HAP-1 (cell line): Measurements from ENCODE around the gene PNCK.
"Not testable (repeated sequence)": the region's sequence is repeated elsewhere in the genome, so short reads cannot be mapped to it uniquely, and the experiment has no call there.

Source experiments
- DNase-seq, 2 experiments: peaks; one replicate each; pipeline ENCODE4 v3.0.0-alpha.2; 2016 to 2020; ENCODE audit warnings: low spot score in 2 of 2
- H3K27me3 ChIP-seq: fragments of 250-450 bp; sonication (Bioruptor Pico); 2 replicates; pipeline ENCODE4 v1.5.1; 2020; ENCODE audit warnings: low read depth, mild to moderate bottlenecking, moderate library complexity
- H3K36me3 ChIP-seq: fragments of 250-450 bp; sonication (Bioruptor Pico); replicated peaks from 2 replicates; pipeline ENCODE4 v1.5.1; 2020; ENCODE audit warnings: mild to moderate bottlenecking
- H3K4me1 ChIP-seq: fragments of 250-450 bp; sonication (Bioruptor Pico); 2 replicates; pipeline ENCODE4 v1.5.1; 2020; ENCODE audit warnings: mild to moderate bottlenecking
- H3K4me3 ChIP-seq: fragments of 250-450 bp; sonication (Bioruptor Pico); 2 replicates; pipeline ENCODE4 v1.5.1; 2020; ENCODE audit warnings: mild to moderate bottlenecking, moderate library complexity
- H3K9me3 ChIP-seq: fragments of 250-450 bp; sonication (Bioruptor Pico); 2 replicates; pipeline ENCODE4 v1.5.1; 2020; ENCODE audit warnings: mild to moderate bottlenecking, moderate library complexity
- in situ Hi-C: fragments of 300-500 bp; cut with MboI; formaldehyde crosslinking; loops from 3 replicates; pipeline ENCODE4 v1.14.3; 2020; ENCODE audit warnings: low sequenced_read_pairs, inconsistent platforms, mixed read lengths

The PNCK gene

GRCh38 chrX:153673428-153674218, at the start of gene PNCK:
Gene PNCK (minus strand): TSS chrX:153673813. CDS start chrX:153673076, 737 bp downstream.
- in situ Hi-C loops, result loop anchor here (25.0 kb wide), 1 partner anchor 711 kb away; no protein-coding TSS in a partner anchor
- no peaks in the 10 kb centered on the region for H3K4me1 ChIP-seq
- peaks cover 4% of the 10 kb centered on the region for H3K27me3 ChIP-seq
- no peaks in the 10 kb centered on the region for H3K36me3 ChIP-seq
- peak within 1 kb of the TSS; percentile 3; the same call in 1 of the 2 replicates for H3K4me3 ChIP-seq
- no peak for DNase-seq
- no peaks in the 10 kb centered on the region for H3K9me3 ChIP-seq

- H3K27me3 ChIP-seq, result no peaks in the 10 kb centered on the region
- in situ Hi-C loops, result no loop called here
- no peak for DNase-seq
- H3K9me3 ChIP-seq, result no peaks in the 10 kb centered on the region
- H3K4me1 ChIP-seq, result peaks cover 29% of the 10 kb centered on the region
- H3K4me3 ChIP-seq, result peak overlapping the region; percentile 74
- peaks cover 38% of the 10 kb centered on the region for H3K36me3 ChIP-seq
Measured at GRCh38 chrX:153722704-153723350, 49.2 kb upstream of the PNCK start.

- peaks cover 59% of the 10 kb centered on the region for H3K36me3 ChIP-seq
- H3K27me3 ChIP-seq, result no peaks in the 10 kb centered on the region
- no peak overlapping the region for H3K4me3 ChIP-seq
- H3K9me3 ChIP-seq, result no peaks in the 10 kb centered on the region
- no peak for DNase-seq
- H3K4me1 ChIP-seq, result peaks cover 10% of the 10 kb centered on the region
- in situ Hi-C loops, result no loop called here
Measured at GRCh38 chrX:153719701-153720100, 46.1 kb upstream of the PNCK start.

- no peaks in the 10 kb centered on the region for H3K27me3 ChIP-seq
- H3K9me3 ChIP-seq, result no peaks in the 10 kb centered on the region
- H3K4me3 ChIP-seq, result no peak overlapping the region
- DNase-seq, result no peak
- H3K36me3 ChIP-seq, result peaks cover 63% of the 10 kb centered on the region
- H3K4me1 ChIP-seq, result peaks cover 10% of the 10 kb centered on the region; the same call in 1 of the 2 replicates
- in situ Hi-C loops, result no loop called here
Measured at GRCh38 chrX:153719238-153719637, 45.6 kb upstream of the PNCK start.

GRCh38 chrX:153717445-153717844, 43.8 kb upstream of the PNCK start:
- in situ Hi-C loops, result no loop called here
- Histone ChIP-seq H3K4me1 (peaks cover 4% of the 10 kb centered on the region; the same call in 1 of the 2 replicates), H3K36me3 (peaks cover 79% of the 10 kb centered on the region), H3K27me3 (no peaks in the 10 kb centered on the region), H3K4me3 (no peak overlapping the region), H3K9me3 (no peaks in the 10 kb centered on the region)
- no peak for DNase-seq

- Histone ChIP-seq H3K9me3 (no peaks in the 10 kb centered on the region), H3K36me3 (peaks cover 55% of the 10 kb centered on the region), H3K27me3 (no peaks in the 10 kb centered on the region), H3K4me3 (no peak overlapping the region), H3K4me1 (no peaks in the 10 kb centered on the region)
- DNase-seq, result no peak
- in situ Hi-C loops, result no loop called here
Measured at GRCh38 chrX:153714256-153714655, 40.6 kb upstream of the PNCK start.

GRCh38 chrX:153709726-153710674, 36.4 kb upstream of the PNCK start:
- Histone ChIP-seq H3K27me3 (no peaks in the 10 kb centered on the region), H3K9me3 (no peaks in the 10 kb centered on the region), H3K4me3 (no peak overlapping the region), H3K4me1 (no peaks in the 10 kb centered on the region), H3K36me3 (peaks cover 54% of the 10 kb centered on the region)
- DNase-seq, result no peak
- in situ Hi-C loops, result no loop called here

GRCh38 chrX:153708415-153708814, 34.8 kb upstream of the PNCK start:
- Histone ChIP-seq H3K36me3 (peaks cover 50% of the 10 kb centered on the region), H3K4me3 (no peak overlapping the region), H3K4me1 (no peaks in the 10 kb centered on the region), H3K9me3 (no peaks in the 10 kb centered on the region), H3K27me3 (no peaks in the 10 kb centered on the region)
- in situ Hi-C loops, result no loop called here
- peak; percentile 49 to 88 for DNase-seq

GRCh38 chrX:153707406-153707805, 33.8 kb upstream of the PNCK start:
- in situ Hi-C loops, result no loop called here
- H3K27me3 ChIP-seq, result no peaks in the 10 kb centered on the region
- no peak for DNase-seq
- peaks cover 48% of the 10 kb centered on the region for H3K36me3 ChIP-seq
- H3K4me1 ChIP-seq, result no peaks in the 10 kb centered on the region
- no peaks in the 10 kb centered on the region for H3K9me3 ChIP-seq
- H3K4me3 ChIP-seq, result no peak overlapping the region

GRCh38 chrX:153706799-153707198, 33.2 kb upstream of the PNCK start:
- in situ Hi-C loops, result no loop called here
- Histone ChIP-seq H3K9me3 (no peaks in the 10 kb centered on the region), H3K4me3 (no peak overlapping the region)

GRCh38 chrX:153705403-153706060, 31.9 kb upstream of the PNCK start:
- H3K4me3 ChIP-seq, H3K9me3 ChIP-seq, H3K27me3 ChIP-seq, DNase-seq, in situ Hi-C loops, H3K4me1 ChIP-seq: not testable (repeated sequence)
- H3K36me3 ChIP-seq, result peaks cover 61% of the 10 kb centered on the region

More at GRCh38 chrX:153706799-153707198, 33.2 kb upstream of the PNCK start:
- Histone ChIP-seq H3K36me3 (peaks cover 51% of the 10 kb centered on the region), H3K4me1 (no peaks in the 10 kb centered on the region), H3K27me3 (no peaks in the 10 kb centered on the region)
- DNase-seq, result no peak

GRCh38 chrX:153704631-153705402, 31.2 kb upstream of the PNCK start:
- DNase-seq, H3K9me3 ChIP-seq, H3K27me3 ChIP-seq, H3K4me3 ChIP-seq, in situ Hi-C loops, H3K4me1 ChIP-seq: not testable (repeated sequence)
- peaks cover 63% of the 10 kb centered on the region for H3K36me3 ChIP-seq
